Suprapubic skin (tissue), 4 donors: Measurements from ENCODE around the gene GIPC1. TPM values are rescaled to one million over a fixed set of nuclear protein-coding genes. Genes with fewer than 3 reads are reported as not detected.

Experiments used
- DNase-seq, 2 donors: peaks; one replicate each; pipeline ENCODE4 v3.0.0-alpha.2; 2019; ENCODE audit warnings: low spot score in 2 of 2
- H3K27ac ChIP-seq: fragments of 200-600 bp; sonication (generic); one replicate; pipeline ENCODE4 v1.5.1; 2019
- H3K27me3 ChIP-seq: fragments of 200-600 bp; sonication (generic); one replicate; pipeline ENCODE4 v1.5.1; 2019
- H3K36me3 ChIP-seq: fragments of 200-600 bp; sonication (generic); one replicate; pipeline ENCODE4 v1.5.1; 2019
- H3K4me1 ChIP-seq: fragments of 200-600 bp; sonication (generic); one replicate; pipeline ENCODE4 v1.5.1; 2019
- H3K4me3 ChIP-seq: fragments of 200-600 bp; sonication (generic); one replicate; pipeline ENCODE4 v1.5.1; 2019; ENCODE audit warnings: mild to moderate bottlenecking
- H3K9me3 ChIP-seq: fragments of 200-600 bp; sonication (generic); one replicate; pipeline ENCODE4 v1.5.1; 2019
- EP300 ChIP-seq: sonication (generic); formaldehyde crosslinking; IDR thresholded peaks from one replicate; pipeline ENCODE4 v1.6.1; 2017; ENCODE audit warnings: antibody characterized with exemption
- POLR2A ChIP-seq, 2 donors: fragments of 450-650 bp; IDR thresholded peaks; one replicate each; pipeline ENCODE4 v1.6.1; 2017; ENCODE audit warnings: antibody characterized with exemption in 2 of 2, mild to moderate bottlenecking in 2 of 2, moderate library complexity in 2 of 2
- POLR2AphosphoS5 ChIP-seq, 3 donors: sonication (generic); formaldehyde crosslinking; IDR thresholded peaks; one replicate each; pipeline ENCODE4 v1.6.1; 2017; ENCODE audit warnings: antibody characterized with exemption in 3 of 3
- WGBS: methylation state at CpG from one replicate; pipeline ENCODE4 v1.1.5; 2018; 5-methylcytosine and 5-hydroxymethylcytosine counted together
- total RNA-seq, 4 donors: library from RNA; depleted of rRNA; stranded (reverse); fragments of >200 nt; gene quantifications; one replicate each; pipeline ENCODE4 v1.1.0, GENCODE V29; 2016
- TF ChIP-seq, protein P1 (sequence below), 2 donors: fragments of 200-600 bp in 1 of 2; fragments of 450-650 bp in 1 of 2; sonication (generic) in 1 of 2; IDR thresholded peaks; one replicate each; pipeline ENCODE4 v1.5.1; 2016 to 2019; ENCODE audit warnings: antibody characterized with exemption in 2 of 2, mild to moderate bottlenecking in 1 of 2, moderate library complexity in 1 of 2

GIPC1 gene
- total RNA-seq, 4 donors from 2014 or later: 85.8 to 111 (median 105) TPM

DNA sequence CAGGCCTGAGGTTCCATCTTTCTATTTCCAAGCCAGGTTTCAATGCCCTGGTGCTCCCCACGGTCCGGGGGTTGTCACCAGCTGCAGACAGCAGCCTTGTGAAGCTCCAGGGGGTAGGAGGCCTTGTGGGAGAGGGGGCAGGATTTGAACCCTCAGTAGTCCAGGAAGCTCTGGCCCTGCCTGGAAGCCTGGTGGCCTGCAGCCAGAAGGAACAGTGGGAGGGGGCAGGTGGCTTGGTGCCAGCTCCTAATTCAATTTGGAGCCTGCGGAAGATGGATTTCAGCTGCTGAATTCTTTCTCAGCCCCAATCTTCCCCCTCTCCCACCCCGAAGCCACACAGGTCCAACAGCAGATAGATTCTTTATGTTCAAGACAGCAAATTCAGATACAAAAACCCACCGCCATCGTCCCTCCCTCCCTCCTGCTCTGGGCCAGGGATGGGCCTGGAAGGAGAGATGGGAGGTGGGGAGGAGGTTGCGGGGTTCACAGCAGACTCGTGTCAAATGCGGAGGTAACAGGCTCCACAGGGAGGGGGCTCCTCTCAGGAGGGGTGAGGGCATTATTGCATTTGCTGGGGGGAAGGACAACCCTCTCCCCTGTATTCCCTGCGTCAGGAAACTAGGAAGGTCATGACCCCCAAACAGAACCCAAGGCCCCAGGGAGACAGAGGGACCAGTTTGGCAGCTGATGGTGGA is 18.4 kb downstream of the GIPC1 start:
- WGBS: 72% methylated on average over 10 of the region's 10 CpGs
- H3K27ac ChIP-seq: no peak overlapping the region
- no peak for DNase-seq
- peaks cover 48% of the 10 kb centered on the region for H3K36me3 ChIP-seq
- H3K4me1 ChIP-seq: peaks cover 51% of the 10 kb centered on the region
- no peak overlapping the region for H3K4me3 ChIP-seq
- no peaks in the 10 kb centered on the region for H3K9me3 ChIP-seq
- H3K27me3 ChIP-seq: peaks cover 25% of the 10 kb centered on the region
- TF ChIP-seq POLR2AphosphoS5 (IDR thresholded peaks at IDR 0.05) (no peak), EP300 (no peak), POLR2A (IDR thresholded peaks at IDR 0.05) (no peak)
- TF ChIP-seq, protein P1, sequence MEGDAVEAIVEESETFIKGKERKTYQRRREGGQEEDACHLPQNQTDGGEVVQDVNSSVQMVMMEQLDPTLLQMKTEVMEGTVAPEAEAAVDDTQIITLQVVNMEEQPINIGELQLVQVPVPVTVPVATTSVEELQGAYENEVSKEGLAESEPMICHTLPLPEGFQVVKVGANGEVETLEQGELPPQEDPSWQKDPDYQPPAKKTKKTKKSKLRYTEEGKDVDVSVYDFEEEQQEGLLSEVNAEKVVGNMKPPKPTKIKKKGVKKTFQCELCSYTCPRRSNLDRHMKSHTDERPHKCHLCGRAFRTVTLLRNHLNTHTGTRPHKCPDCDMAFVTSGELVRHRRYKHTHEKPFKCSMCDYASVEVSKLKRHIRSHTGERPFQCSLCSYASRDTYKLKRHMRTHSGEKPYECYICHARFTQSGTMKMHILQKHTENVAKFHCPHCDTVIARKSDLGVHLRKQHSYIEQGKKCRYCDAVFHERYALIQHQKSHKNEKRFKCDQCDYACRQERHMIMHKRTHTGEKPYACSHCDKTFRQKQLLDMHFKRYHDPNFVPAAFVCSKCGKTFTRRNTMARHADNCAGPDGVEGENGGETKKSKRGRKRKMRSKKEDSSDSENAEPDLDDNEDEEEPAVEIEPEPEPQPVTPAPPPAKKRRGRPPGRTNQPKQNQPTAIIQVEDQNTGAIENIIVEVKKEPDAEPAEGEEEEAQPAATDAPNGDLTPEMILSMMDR (IDR thresholded peaks at IDR 0.05): no peak

DNA sequence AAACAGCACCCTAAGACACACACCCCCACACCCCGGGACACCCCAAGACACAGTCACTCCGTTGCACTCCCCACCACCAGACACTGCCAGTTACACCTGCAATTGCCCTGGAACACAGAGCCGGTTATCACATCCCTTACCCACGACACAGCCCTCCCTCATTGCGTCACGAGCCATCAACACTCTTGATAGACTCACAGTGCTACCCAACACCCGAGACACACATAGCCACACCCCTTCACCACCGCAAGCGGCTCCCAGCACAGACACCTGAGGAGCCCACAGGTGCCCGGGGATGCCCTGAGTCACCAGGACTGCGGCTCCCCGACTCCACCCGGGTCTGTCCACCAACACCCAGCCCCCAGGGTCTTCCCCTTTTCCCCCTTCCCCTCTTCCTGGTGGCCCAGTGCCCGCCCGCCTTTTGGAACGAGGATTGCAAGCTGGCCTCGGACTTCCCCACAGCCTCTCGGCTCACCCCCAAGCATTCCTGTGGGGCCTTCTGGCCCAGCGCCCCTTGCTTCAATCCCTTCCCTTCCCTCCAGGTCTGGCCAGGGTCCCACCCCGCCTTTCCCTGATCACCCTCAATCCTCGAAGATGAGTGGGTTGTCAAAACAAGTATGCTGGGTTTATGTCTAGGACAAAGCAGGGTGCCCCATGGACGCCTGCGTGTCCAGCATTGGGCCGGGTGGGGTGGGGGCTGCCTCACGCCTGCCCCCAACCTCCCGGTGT is 19.1 kb downstream of the GIPC1 start:
- no peaks in the 10 kb centered on the region for H3K9me3 ChIP-seq
- H3K36me3 ChIP-seq: peaks cover 41% of the 10 kb centered on the region
- no peak overlapping the region for H3K4me3 ChIP-seq
- DNase-seq: peak in 1 of 2 donors; percentile 78
- H3K27me3 ChIP-seq: peaks cover 28% of the 10 kb centered on the region
- H3K4me1 ChIP-seq: peaks cover 58% of the 10 kb centered on the region
- 35% methylated on average over 22 of the region's 26 CpGs for WGBS
- H3K27ac ChIP-seq: no peak overlapping the region
- no peak for TF ChIP-seq EP300
- TF ChIP-seq, protein P1 (IDR thresholded peaks at IDR 0.05): no peak
- no peak for TF ChIP-seq POLR2AphosphoS5 (IDR thresholded peaks at IDR 0.05)
- TF ChIP-seq POLR2A (IDR thresholded peaks at IDR 0.05): no peak

DNA sequence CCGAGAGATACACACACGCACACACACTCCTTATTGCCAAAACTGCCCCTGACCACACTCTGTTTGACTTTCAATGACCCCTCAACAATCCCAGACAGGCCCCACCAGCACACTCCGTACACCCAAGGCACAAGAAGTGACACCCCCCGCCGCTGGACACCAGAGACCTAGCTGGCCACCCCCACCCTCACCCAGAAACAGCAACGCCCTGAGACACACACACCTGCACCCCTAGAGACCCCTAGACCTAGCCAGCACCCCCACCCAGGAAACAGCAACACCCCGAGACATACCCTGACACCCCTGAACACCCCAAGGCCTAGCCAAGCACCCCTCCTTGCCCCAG is 19.6 kb downstream of the GIPC1 start:
- 67% methylated on average over 7 of the region's 7 CpGs for WGBS

DNA sequence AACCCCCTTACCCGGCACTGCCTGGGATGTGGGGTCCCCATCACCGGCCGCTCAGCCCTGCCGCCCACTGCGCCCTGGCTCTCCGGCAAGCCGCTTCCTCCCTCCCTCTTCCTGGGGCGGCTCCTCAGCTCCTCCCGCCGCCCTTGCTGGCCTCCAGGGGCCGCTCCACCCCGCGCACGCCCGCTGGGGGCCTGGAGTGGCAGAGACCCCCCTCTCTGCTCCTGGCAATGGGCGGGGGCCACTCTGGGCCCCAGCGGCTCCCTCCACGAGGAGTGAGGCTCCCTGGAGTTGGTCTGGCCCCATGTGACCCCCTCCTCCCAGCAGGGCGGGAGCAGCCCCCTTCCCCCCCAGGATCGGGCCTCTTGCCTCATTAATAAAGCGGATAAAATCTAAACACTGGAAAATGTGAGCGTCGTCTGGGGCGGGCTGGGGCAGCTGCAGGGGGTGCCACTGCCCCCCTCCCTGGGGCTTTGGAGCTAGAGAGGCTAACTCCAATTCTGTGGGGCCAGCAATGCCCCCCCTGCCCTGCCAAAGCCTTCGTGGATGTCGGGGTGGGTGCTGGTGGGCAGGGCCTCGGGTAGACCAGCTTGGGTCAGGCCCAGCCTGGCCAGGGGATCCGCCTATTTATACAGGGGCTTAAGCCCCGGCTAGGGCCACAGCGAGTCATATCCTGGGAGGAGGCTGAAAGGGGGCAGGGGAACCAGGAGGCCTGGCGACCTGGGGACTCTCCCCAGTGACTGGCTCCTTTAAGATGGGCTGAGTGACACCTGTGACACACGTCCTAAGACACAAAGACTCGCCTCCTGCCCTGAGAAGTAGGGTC is 20.5 kb downstream of the GIPC1 start, which contains the start of gene PTGER1:
TSS of gene PTGER1 (minus strand) at position 104 of the 823 bp plus-strand sequence. CDS start 1,034 bp downstream, outside the sequence.
- Histone ChIP-seq H3K4me1 (peaks cover 62% of the 10 kb centered on the region), H3K9me3 (no peaks in the 10 kb centered on the region), H3K36me3 (peaks cover 35% of the 10 kb centered on the region), H3K27me3 (peaks cover 28% of the 10 kb centered on the region), H3K27ac (no peak within 1 kb of the TSS), H3K4me3 (peak within 1 kb of the TSS; percentile 9)
- DNase-seq: peak in 1 of 2 donors; percentile 62
- WGBS: no CpG with 5 or more reads among the region's 33 CpGs
- TF ChIP-seq, protein P1 (IDR thresholded peaks at IDR 0.05): peak in 1 of 2 donors; percentile 59
- no peak for TF ChIP-seq POLR2A (IDR thresholded peaks at IDR 0.05)
- TF ChIP-seq POLR2AphosphoS5 (IDR thresholded peaks at IDR 0.05): no peak

More for the DNA sequence above, 19.6 kb downstream of the GIPC1 start:
- Histone ChIP-seq H3K27me3 (peaks cover 28% of the 10 kb centered on the region), H3K27ac (no peak overlapping the region), H3K9me3 (no peaks in the 10 kb centered on the region), H3K36me3 (peaks cover 39% of the 10 kb centered on the region), H3K4me3 (no peak overlapping the region), H3K4me1 (peaks cover 62% of the 10 kb centered on the region)
- peak in 1 of 2 donors; percentile 63 for DNase-seq
- no peak for TF ChIP-seq POLR2A (IDR thresholded peaks at IDR 0.05)

DNA sequence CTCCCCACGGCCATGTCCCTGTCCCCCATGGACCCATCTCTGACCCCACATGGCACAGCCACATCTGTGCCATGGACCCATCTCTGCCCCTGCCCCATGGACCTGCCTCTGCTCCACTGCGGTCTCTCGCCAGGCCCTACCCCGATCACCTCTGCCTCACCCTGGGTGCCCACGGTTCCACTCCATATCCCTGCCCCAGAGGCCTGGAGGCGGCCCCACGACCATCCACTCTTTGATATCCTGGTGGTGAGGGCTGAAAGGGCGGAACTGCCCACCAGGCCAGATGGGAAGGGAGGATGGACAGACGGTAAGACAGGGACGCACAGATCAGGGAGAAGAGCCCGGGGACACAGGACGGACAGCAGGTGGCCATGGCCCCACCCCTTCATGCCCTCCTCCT is 21.1 kb downstream of the GIPC1 start:
- Histone ChIP-seq H3K36me3 (peaks cover 35% of the 10 kb centered on the region), H3K27ac (no peak overlapping the region), H3K4me1 (peaks cover 62% of the 10 kb centered on the region), H3K4me3 (peak overlapping the region; percentile 9), H3K9me3 (no peaks in the 10 kb centered on the region), H3K27me3 (peaks cover 28% of the 10 kb centered on the region)
- TF ChIP-seq, protein P1 (IDR thresholded peaks at IDR 0.05): no peak
- TF ChIP-seq POLR2AphosphoS5 (IDR thresholded peaks at IDR 0.05) (no peak), EP300 (no peak), POLR2A (IDR thresholded peaks at IDR 0.05) (no peak)
- DNase-seq: no peak
- 40% methylated on average over 12 of the region's 12 CpGs for WGBS
